ENCODE results near the gene TRAF3IP1.

Gene TRAF3IP1

DNA sequence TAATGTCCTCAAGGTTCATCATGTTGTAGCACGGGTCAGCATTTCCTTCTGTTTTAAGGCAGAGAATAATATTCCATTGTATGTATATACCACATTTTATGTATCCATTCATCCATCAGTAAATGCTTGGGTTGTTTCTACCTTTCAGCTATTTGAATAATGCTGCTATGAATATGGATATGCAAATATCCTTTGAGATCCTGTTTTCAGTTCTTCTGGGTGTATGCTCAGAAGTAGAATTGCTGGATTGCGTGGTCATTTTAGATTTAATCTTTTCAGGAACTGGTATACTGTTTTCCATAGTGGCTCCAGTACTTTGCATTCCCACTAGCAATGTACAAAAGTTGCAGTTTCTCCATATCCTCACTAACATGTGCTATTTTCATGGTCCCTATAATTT lies 93.0 kb downstream of the TRAF3IP1 start:
- TF ChIP-seq ZFX (IDR thresholded peaks at IDR 0.05; ENCODE audit: borderline replicate concordance) (no peak), CTCF (IDR thresholded peaks at IDR 0.05) (no peak)

DNA sequence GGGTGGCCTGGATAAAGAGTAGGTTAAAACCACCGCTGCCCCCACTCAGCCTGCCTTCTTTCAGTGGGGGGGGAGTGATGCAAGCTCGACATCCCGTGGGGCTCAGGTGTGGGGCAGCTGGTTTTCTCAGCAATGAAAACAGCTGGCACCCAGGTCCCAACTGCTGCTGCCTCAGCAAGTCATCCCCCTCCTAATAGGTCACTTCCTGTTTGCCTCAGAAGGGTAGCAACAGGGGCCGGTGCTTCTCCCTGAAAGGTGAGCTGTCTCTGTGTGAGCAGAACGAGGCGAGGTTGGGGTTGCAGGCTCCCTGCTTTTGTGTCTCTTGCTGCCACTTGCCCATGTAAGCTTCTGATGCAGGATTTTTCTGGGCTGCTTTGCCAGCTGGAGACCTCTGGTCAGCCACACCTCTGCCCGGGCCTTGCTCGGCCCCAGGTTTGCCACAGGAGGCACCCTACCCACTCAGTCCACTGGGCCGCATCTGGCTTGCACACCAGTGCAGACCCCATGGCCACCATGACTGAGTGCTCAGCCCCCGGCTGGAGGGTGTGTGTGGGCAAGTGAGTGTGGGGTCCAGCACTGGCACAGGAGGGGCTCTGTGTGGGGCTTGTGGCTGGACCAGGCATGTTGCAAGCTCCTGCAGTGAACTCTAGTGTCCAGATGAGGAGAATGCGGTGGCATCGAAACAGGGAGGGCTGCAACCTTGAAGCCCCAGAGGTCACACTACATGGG lies 94.9 kb downstream of the TRAF3IP1 start:
- TF ChIP-seq ZFX (IDR thresholded peaks at IDR 0.05; ENCODE audit: borderline replicate concordance), result no peak
- no peak for TF ChIP-seq CTCF (IDR thresholded peaks at IDR 0.05)
- no peak overlapping the region for H3K27ac ChIP-seq

More for the DNA sequence above, 93.0 kb downstream of the TRAF3IP1 start:
- no peak overlapping the region for H3K27ac ChIP-seq

DNA sequence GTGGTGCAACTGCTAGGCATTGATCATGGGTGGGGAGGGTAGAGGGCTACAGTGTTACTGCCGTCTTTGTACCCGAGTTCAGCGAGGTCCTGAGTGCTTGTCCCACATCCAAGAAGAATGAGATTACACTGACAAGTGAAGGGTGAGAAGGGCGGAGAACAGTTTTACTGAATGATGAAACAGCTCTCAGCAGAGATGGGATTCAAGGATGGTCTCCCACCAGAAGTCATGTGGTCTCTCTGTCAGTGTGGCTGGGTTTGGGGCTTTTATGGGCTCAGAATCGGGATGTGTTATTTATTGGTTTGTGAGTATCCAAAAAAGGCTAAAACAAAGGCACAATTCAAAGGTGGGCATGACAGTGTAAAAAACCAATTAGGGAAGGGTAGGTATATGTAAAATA lies 95.6 kb downstream of the TRAF3IP1 start:
- no peak overlapping the region for H3K27ac ChIP-seq
- TF ChIP-seq CTCF (IDR thresholded peaks at IDR 0.05) (no peak), ZFX (IDR thresholded peaks at IDR 0.05; ENCODE audit: borderline replicate concordance) (no peak)

DNA sequence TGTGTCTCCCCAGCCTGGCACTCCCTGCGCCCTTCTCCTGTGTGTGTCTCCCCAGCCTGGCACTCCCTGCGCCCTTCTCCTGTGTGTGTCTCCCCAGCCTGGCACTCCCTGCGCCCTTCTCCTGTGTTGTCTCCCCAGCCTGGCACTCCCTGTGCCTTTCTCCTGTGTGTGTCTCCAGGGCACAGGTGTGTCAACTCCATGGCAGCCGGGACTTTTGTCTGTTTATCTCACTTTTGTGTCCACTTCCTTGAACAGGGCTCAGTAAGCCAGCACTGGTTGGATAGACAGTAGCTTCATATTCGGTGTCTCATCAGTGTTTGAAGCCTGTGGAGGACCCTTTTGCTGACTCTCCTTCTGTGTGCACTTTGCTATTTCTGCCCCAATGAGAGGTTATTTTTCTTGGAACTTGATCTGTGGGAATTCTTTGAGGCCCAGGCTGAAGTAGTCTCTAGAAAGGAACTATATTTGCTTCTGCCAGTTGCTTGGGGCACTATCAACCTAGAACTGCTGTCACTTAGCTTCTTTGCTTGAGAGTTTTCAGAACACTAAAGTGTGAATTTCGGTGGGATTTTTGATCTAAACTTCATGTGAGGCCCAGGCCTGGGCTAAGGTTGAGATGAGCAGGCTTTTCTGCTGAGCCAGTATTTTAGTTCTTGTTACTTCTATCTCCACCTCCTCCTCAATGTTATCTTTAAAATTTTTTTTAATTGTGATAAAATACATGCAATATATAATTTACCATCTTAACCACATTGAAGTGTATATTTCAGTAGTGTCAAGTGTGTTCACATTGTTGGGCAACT lies 98.1 kb downstream of the TRAF3IP1 start:
- no peak for TF ChIP-seq CTCF (IDR thresholded peaks at IDR 0.05)
- no peak for TF ChIP-seq ZFX (IDR thresholded peaks at IDR 0.05; ENCODE audit: borderline replicate concordance)
- H3K27ac ChIP-seq, result no peak overlapping the region

DNA sequence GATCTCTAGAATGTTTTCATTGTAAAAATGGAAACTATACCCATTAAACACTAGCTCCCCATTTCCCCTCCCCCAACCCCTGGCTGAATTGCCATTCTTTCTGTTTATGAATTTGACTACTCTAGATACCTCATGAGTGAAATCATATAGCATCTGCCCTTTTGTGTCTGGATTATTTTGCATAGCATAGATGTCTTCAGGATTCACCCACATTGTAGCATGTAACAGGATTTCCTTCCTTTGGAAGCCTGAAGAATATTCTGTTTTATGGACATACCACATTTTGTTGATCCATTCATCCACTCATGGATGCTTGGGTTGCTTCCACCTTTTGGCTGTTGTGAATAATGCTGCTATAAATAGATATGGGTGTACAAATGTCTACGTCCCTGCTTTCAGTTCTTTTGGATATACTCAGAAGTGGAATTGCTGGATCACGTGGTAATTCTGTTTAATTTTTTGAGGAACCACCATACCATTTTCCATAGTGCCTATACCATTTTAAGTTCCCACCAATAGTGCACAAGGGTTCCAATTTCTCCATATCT lies 98.8 kb downstream of the TRAF3IP1 start:
- H3K27ac ChIP-seq, result no peak overlapping the region
- TF ChIP-seq ZFX (IDR thresholded peaks at IDR 0.05; ENCODE audit: borderline replicate concordance) (no peak), CTCF (IDR thresholded peaks at IDR 0.05) (no peak)

GRCh38 chr2:238420442-238420841 lies 100.1 kb downstream of the TRAF3IP1 start:
- no peak overlapping the region for H3K27ac ChIP-seq
- no peak for TF ChIP-seq CTCF (IDR thresholded peaks at IDR 0.05)
- no peak for TF ChIP-seq ZFX (IDR thresholded peaks at IDR 0.05; ENCODE audit: borderline replicate concordance)
